HepG2 (cell line): Measurements from ENCODE around the gene COG5. TPM values are rescaled to one million over a fixed set of nuclear protein-coding genes. Genes with fewer than 3 reads are reported as not detected.

ENCODE experiments used
- ATAC-seq: fragments of 200-7000 bp; cut with Tn5 transposase; 3 replicates; pipeline ENCODE4 v1.9.1; 2020; ENCODE audit warnings: mild to moderate bottlenecking, moderate library complexity
- BruUV-seq: library from RNA; stranded (reverse); fragments of 400-500 nt; replicated peaks from 2 replicates; lab custom pipeline; 2021; lab: Mats Ljungman, UMichigan
- CTCF ChIA-PET: fragments of 300-600 bp; formaldehyde crosslinking; extraction: SDS; loops from one replicate; lab custom pipeline; 2021; ENCODE audit warnings: low total read pairs, inconsistent platforms, low intra/inter-chr PET ratio; lab: Yijun Ruan, JAX
- POLR2A ChIA-PET: fragments of 350-600 bp; sonication (Branson Sonifier 250); formaldehyde crosslinking; loops from one replicate; lab custom pipeline; 2020; ENCODE audit warnings: antibody characterized with exemption, inconsistent platforms; lab: Yijun Ruan, JAX
- DNase-seq: peaks from one replicate; pipeline ENCODE4 v3.0.0-alpha.2; 2015; ENCODE audit warnings: low spot score
- FAIRE-seq: peaks from 3 replicates; lab custom pipeline; 2011; peaks lifted over from hg19 to GRCh38; lab: Jason Lieb, UNC
- H2AFZ ChIP-seq: one replicate; pipeline ENCODE4 v1.6.1; 2011; ENCODE audit warnings: low read length, inconsistent platforms
- H3K27ac ChIP-seq: fragments of 300-600 bp; 3 replicates; pipeline ENCODE4 v1.8.0; 2011; ENCODE audit warnings: mixed run types, mild to moderate bottlenecking, mixed read lengths, low read length, inconsistent platforms; ENCODE audit not compliant: insufficient read depth; ENCODE audit errors: extremely low read length
- H3K27me3 ChIP-seq, 2 experiments: fragments of 200-600 bp in 1 of 2; 2 replicates in 1 of 2; 3 replicates in 1 of 2; pipeline versions ENCODE4 v1.6.0 to v1.8.0; 2011; ENCODE audit warnings: low read length in 2 of 2, mild to moderate bottlenecking in 2 of 2, moderate library complexity in 2 of 2, inconsistent platforms in 1 of 2; ENCODE audit not compliant: insufficient read depth in 2 of 2, control insufficient read depth in 1 of 2
- H3K36me3 ChIP-seq, 2 experiments: fragments of 200-600 bp in 1 of 2; replicated peaks in 1 of 2; 2 replicates in 1 of 2; 3 replicates in 1 of 2; pipeline versions ENCODE4 v1.5.1 to v1.8.0; 2011; ENCODE audit warnings: low read length in 2 of 2, inconsistent platforms in 1 of 2; ENCODE audit not compliant: insufficient read depth in 2 of 2, control insufficient read depth in 1 of 2
- H3K4me1 ChIP-seq: 2 replicates; pipeline ENCODE4 v1.5.1; 2012; ENCODE audit warnings: low read length, inconsistent platforms; ENCODE audit not compliant: insufficient read depth
- H3K4me2 ChIP-seq: 2 replicates; pipeline ENCODE4 v1.6.0; 2011; ENCODE audit warnings: low read depth, low read length, inconsistent platforms
- H3K4me3 ChIP-seq, 3 experiments: fragments of 200-600 bp in 1 of 3; sonication (generic), shearing (Covaris generic) in 1 of 3; replicated peaks in 1 of 3; 2 replicates each; pipeline ENCODE4 v1.5.1; 2011 to 2016; ENCODE audit warnings: low read length in 3 of 3, inconsistent platforms in 2 of 3, low read depth in 2 of 3, mild to moderate bottlenecking in 2 of 3, control low read depth in 1 of 3, mixed read lengths in 1 of 3; ENCODE audit not compliant: insufficient read depth in 1 of 3
- H3K79me2 ChIP-seq: one replicate; pipeline ENCODE4 v1.6.1; 2011; ENCODE audit warnings: low read length, inconsistent platforms; ENCODE audit not compliant: insufficient read depth
- H3K9ac ChIP-seq: 2 replicates; pipeline ENCODE4 v1.6.0; 2011; ENCODE audit warnings: mild to moderate bottlenecking, low read depth, low read length, inconsistent platforms; ENCODE audit not compliant: insufficient read depth
- H3K9me3 ChIP-seq: 2 replicates; pipeline ENCODE4 v1.5.1; 2012; ENCODE audit warnings: mild to moderate bottlenecking, low read length
- H4K20me1 ChIP-seq: 2 replicates; pipeline ENCODE4 v1.6.0; 2011; ENCODE audit warnings: inconsistent platforms, mild to moderate bottlenecking, low read length, moderate library complexity; ENCODE audit not compliant: insufficient read depth
- CHCHD3 ChIP-seq: sonication (generic); formaldehyde crosslinking; IDR thresholded peaks from 2 replicates; pipeline ENCODE4 v1.8.0; 2022; ENCODE audit warnings: mild to moderate bottlenecking, missing genetic modification reagents, moderate library complexity
- JUN ChIP-seq: sonication (generic); formaldehyde crosslinking; IDR thresholded peaks from 2 replicates; pipeline ENCODE4 v1.4.0; 2020; ENCODE audit warnings: mild to moderate bottlenecking, missing genetic modification reagents
- LCORL ChIP-seq, 2 experiments: fragments of 450-650 bp in 1 of 2; sonication (generic) in 1 of 2; formaldehyde crosslinking in 1 of 2; IDR thresholded peaks; 2 replicates each; pipeline versions ENCODE4 v1.5.0 to v1.6.1; 2017 to 2020; ENCODE audit warnings: antibody characterized with exemption in 1 of 2, missing genetic modification reagents in 1 of 2
- MAFF ChIP-seq: IDR thresholded peaks from 2 replicates; pipeline ENCODE4 v1.6.1; 2011; ENCODE audit warnings: low read depth, low read length, improper control_type of control experiment
- MAFK ChIP-seq, 2 experiments: IDR thresholded peaks in 1 of 2; conservative IDR thresholded peaks in 1 of 2; 2 replicates each; pipeline ENCODE4 v1.6.1; 2011; ENCODE audit warnings: improper control_type of control experiment in 2 of 2, low read length in 2 of 2
- ZNF354B ChIP-seq: sonication (generic); formaldehyde crosslinking; IDR thresholded peaks from 2 replicates; pipeline ENCODE4 v1.8.0; 2022; ENCODE audit warnings: mild to moderate bottlenecking, missing genetic modification reagents
- ZNF883 ChIP-seq: sonication (generic); formaldehyde crosslinking; IDR thresholded peaks from 2 replicates; pipeline ENCODE4 v1.5.1; 2020; ENCODE audit warnings: mild to moderate bottlenecking, missing genetic modification reagents; ENCODE audit errors: not compliant biosample characterization
- WGBS: methylation state at CpG from one replicate; pipeline ENCODE4 v1.1.6; 2017; ENCODE audit warnings: low lambda C conversion rate; 5-methylcytosine and 5-hydroxymethylcytosine counted together
- in situ Hi-C: cut with HindIII; loops from 2 replicates; pipeline ENCODE4 v1.10.0; 2017; ENCODE audit warnings: low pct_unique_long_range_greater_than_20kb; ENCODE audit not compliant: extremely low pct_ligation_motif_present
- intact Hi-C: fragments of 100-400 bp; cut with micrococcal nuclease; formaldehyde crosslinking; loops from one replicate; pipeline ENCODE4 v1.10.0; 2022; ENCODE audit not compliant: unreplicated experiment
- polyA plus RNA-seq, 8 experiments: library from polyadenylated mRNA; depleted of rRNA in 3 of 8; stranded (reverse) in 7 of 8; unstranded in 1 of 8; fragments of >200 nt; fragmentation: Illumina TruSeq in 4 of 8; extraction: Trizol in 4 of 8; gene quantifications; 2 replicates each; pipeline versions ENCODE4 v1.2.1 to v1.2.3, GENCODE V29; 2011 to 2016; ENCODE audit warnings: low read depth in 4 of 8, missing spikeins in 1 of 8, mixed read lengths in 1 of 8; ENCODE audit not compliant: insufficient read depth in 1 of 8
- total RNA-seq, 5 experiments: library from RNA; depleted of rRNA; stranded (reverse); fragments of >200 nt; fragmentation: Illumina TruSeq; extraction: Trizol; gene quantifications; 2 replicates each; pipeline ENCODE4 v1.2.3, GENCODE V29; 2016; ENCODE audit warnings: low read depth in 1 of 5
- TF ChIP-seq, protein P1 (sequence below): sonication (generic); formaldehyde crosslinking; IDR thresholded peaks from 2 replicates; pipeline ENCODE4 v1.8.1; 2022; ENCODE audit warnings: mild to moderate bottlenecking, missing genetic modification reagents

The COG5 gene
- total and polyA plus RNA-seq, 2 of the 13 experiments (the other 11 are each of a cell fraction or from before 2014, with no cell fraction given): 20.4 to 31.3 TPM

DNA sequence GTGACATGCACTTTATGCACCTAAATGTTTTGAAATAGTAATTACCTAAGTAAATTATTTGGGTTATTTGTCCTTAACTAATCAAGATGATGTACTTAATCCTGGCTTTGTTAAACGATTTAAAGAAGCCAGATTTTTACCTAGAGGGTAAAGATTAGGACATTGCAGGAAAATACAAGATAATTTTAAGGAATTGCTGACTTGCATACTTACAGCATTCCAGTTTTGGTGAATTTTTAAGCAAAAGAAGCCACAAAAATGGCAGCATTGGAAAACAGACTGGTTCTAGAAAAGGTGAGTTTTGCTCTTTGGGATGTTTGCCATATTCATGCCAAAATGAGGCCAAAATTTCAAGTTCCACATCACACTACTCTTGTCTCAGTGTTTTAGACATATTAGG, 49.7 kb upstream of the COG5 start:
- TF ChIP-seq MAFF: 0 out of 2 replicates have a peak, but pooled peaks have one; percentile 39
- peak in 1 of 2 experiments; percentile 61; a peak in 3 of 4 replicates for TF ChIP-seq MAFK (conservative IDR thresholded peaks at IDR 0.05 in 1 of 2, IDR thresholded peaks at IDR 0.05 in 1 of 2; ENCODE audit: low read length in 2 of 2)
- TF ChIP-seq, protein P1, sequence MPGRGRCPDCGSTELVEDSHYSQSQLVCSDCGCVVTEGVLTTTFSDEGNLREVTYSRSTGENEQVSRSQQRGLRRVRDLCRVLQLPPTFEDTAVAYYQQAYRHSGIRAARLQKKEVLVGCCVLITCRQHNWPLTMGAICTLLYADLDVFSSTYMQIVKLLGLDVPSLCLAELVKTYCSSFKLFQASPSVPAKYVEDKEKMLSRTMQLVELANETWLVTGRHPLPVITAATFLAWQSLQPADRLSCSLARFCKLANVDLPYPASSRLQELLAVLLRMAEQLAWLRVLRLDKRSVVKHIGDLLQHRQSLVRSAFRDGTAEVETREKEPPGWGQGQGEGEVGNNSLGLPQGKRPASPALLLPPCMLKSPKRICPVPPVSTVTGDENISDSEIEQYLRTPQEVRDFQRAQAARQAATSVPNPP (CRISPR knock-in tag): no peak
- no peak for TF ChIP-seq ZNF354B
- H3K4me3 ChIP-seq: no peak overlapping the region
- H3K36me3 ChIP-seq: peaks cover 4 to 12% of the 10 kb centered on the region in 2 experiments; a peak in 4 of 5 replicates
- WGBS: 65% methylated on average over 1 of the region's 1 CpG
- no peak overlapping the region for H3K9ac ChIP-seq
- ChIA-PET POLR2A (no interaction called here), CTCF (no interaction called here)
- H3K27me3 ChIP-seq: no peaks in the 10 kb centered on the region
- no peaks in the 10 kb centered on the region for H3K79me2 ChIP-seq
- ATAC-seq: no peak
- no peak overlapping the region for H3K4me2 ChIP-seq
- no peaks in the 10 kb centered on the region for H3K9me3 ChIP-seq
- no TSS peak for BruUV-seq
- FAIRE-seq: no peak
- no peaks in the 10 kb centered on the region for H4K20me1 ChIP-seq
- in situ Hi-C loops (no loop called here), intact Hi-C loops (no loop called here)
- H3K27ac ChIP-seq: no peak overlapping the region
- DNase-seq: no peak
- H2AFZ ChIP-seq: no peak overlapping the region
- no peaks in the 10 kb centered on the region for H3K4me1 ChIP-seq

DNA sequence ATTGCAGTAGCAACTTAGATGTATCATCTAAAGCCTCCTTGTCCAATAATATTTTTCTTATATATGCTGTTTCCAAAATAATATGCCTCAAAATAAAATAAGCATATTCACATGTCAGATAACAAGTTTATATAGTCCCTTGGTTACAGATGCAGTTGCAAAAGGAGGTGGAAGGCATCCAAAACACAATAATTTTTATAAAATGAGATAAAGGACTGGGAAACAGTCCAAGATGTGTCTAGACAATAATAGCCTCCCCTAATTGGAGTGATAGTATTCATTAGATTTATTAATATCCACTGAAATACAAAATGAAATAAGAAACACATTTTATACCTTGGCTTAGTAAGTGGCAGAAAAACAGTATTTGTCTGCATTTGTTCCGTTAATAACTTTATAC, 46.6 kb upstream of the COG5 start:
- FAIRE-seq: no peak
- H3K36me3 ChIP-seq: peaks cover 3 to 5% of the 10 kb centered on the region in 2 experiments; a peak in 3 of 5 replicates
- WGBS: 92% methylated on average over 1 of the region's 1 CpG

More for the DNA sequence above, 46.6 kb upstream of the COG5 start:
- Histone ChIP-seq H3K9ac (no peak overlapping the region), H3K4me2 (no peak overlapping the region), H3K4me1 (no peaks in the 10 kb centered on the region), H3K4me3 (no peak overlapping the region), H2AFZ (no peak overlapping the region), H3K79me2 (no peaks in the 10 kb centered on the region), H3K27ac (no peak overlapping the region), H3K9me3 (no peaks in the 10 kb centered on the region), H3K27me3 (no peaks in the 10 kb centered on the region), H4K20me1 (no peaks in the 10 kb centered on the region)
- intact Hi-C loops (no loop called here), in situ Hi-C loops (no loop called here)
- DNase-seq: no peak
- ChIA-PET CTCF (no interaction called here), POLR2A (no interaction called here)
- no TSS peak for BruUV-seq
- ATAC-seq: no peak
- TF ChIP-seq LCORL (IDR thresholded peaks at IDR 0.05): no peak
- no peak for TF ChIP-seq LCORL (CRISPR knock-in tag; IDR thresholded peaks at IDR 0.05)
- no peak for TF ChIP-seq JUN (CRISPR knock-in tag)
- no peak for TF ChIP-seq CHCHD3 (CRISPR knock-in tag)
- no peak for TF ChIP-seq ZNF883 (CRISPR knock-in tag)
